Liver (tissue), 9 donors: ENCODE results near the gene E2F2. TPM values are rescaled to one million over a fixed set of nuclear protein-coding genes. Genes with fewer than 3 reads are reported as not detected.

Experiments used
- DNase-seq: peaks from one replicate; pipeline ENCODE4 v3.0.0-alpha.2; 2017; ENCODE audit warnings: low spot score
- H3K27ac ChIP-seq, 2 donors: one replicate each; pipeline ENCODE4 v1.7.0; 2013; ENCODE audit warnings: inconsistent platforms in 2 of 2, low read length in 2 of 2, control low read depth in 1 of 2, low read depth in 1 of 2, mild to moderate bottlenecking in 1 of 2
- H3K27me3 ChIP-seq, 4 donors: one replicate each; pipeline versions ENCODE4 v1.6.1 to v1.7.0; 2013; ENCODE audit warnings: low read length in 3 of 4, inconsistent platforms in 1 of 4, mild to moderate bottlenecking in 1 of 4, moderate library complexity in 1 of 4; ENCODE audit not compliant: control insufficient read depth in 4 of 4, insufficient read depth in 4 of 4
- H3K36me3 ChIP-seq, 4 donors: one replicate each; pipeline versions ENCODE4 v1.6.1 to v1.7.0; 2013; ENCODE audit warnings: low read length in 3 of 4, mild to moderate bottlenecking in 3 of 4, low read depth in 1 of 4, moderate library complexity in 1 of 4; ENCODE audit not compliant: control insufficient read depth in 4 of 4, insufficient read depth in 3 of 4
- H3K4me1 ChIP-seq, 4 donors: one replicate each; pipeline versions ENCODE4 v1.6.1 to v1.7.0; 2013; ENCODE audit warnings: low read length in 3 of 4, mild to moderate bottlenecking in 3 of 4, moderate library complexity in 1 of 4; ENCODE audit not compliant: control insufficient read depth in 4 of 4, insufficient read depth in 4 of 4
- H3K4me3 ChIP-seq, 3 donors: one replicate each; pipeline versions ENCODE4 v1.6.1 to v1.7.0; 2013; ENCODE audit warnings: low read length in 3 of 3, control low read depth in 1 of 3, low read depth in 1 of 3, mild to moderate bottlenecking in 1 of 3
- H3K9ac ChIP-seq, 2 donors: one replicate each; pipeline ENCODE4 v1.7.0; 2013; ENCODE audit warnings: low read length in 2 of 2, mild to moderate bottlenecking in 2 of 2, moderate library complexity in 2 of 2, control low read depth in 1 of 2, low read depth in 1 of 2
- H3K9me3 ChIP-seq, 4 donors: one replicate each; pipeline versions ENCODE4 v1.6.1 to v1.7.0; 2013; ENCODE audit warnings: low read length in 3 of 4; ENCODE audit not compliant: control insufficient read depth in 4 of 4
- EGR1 ChIP-seq, 2 donors: IDR thresholded peaks; 2 replicates each; pipeline ENCODE4 v1.6.1; 2016 to 2018; ENCODE audit warnings: antibody characterized with exemption in 2 of 2, low read depth in 2 of 2
- FOXA1 ChIP-seq: IDR thresholded peaks from 2 replicates; pipeline ENCODE4 v1.6.1; 2016; ENCODE audit warnings: antibody characterized with exemption
- FOXA2 ChIP-seq: IDR thresholded peaks from 2 replicates; pipeline ENCODE4 v1.6.1; 2016; ENCODE audit warnings: antibody characterized with exemption
- GABPA ChIP-seq, 2 donors: IDR thresholded peaks in 1 of 2; conservative IDR thresholded peaks in 1 of 2; 2 replicates each; pipeline ENCODE4 v1.6.1; 2016; ENCODE audit warnings: antibody characterized with exemption in 2 of 2, mild to moderate bottlenecking in 1 of 2, moderate library complexity in 1 of 2
- HNF4A ChIP-seq, 2 donors: conservative IDR thresholded peaks; 2 replicates each; pipeline ENCODE4 v1.6.1; 2016; ENCODE audit warnings: antibody characterized with exemption in 2 of 2, mild to moderate bottlenecking in 2 of 2
- HNF4G ChIP-seq: IDR thresholded peaks from 2 replicates; pipeline ENCODE4 v1.6.1; 2016; ENCODE audit warnings: antibody characterized with exemption
- JUND ChIP-seq, 2 donors: IDR thresholded peaks; 2 replicates each; pipeline ENCODE4 v1.6.1; 2016; ENCODE audit warnings: antibody characterized with exemption in 2 of 2
- NR2F2 ChIP-seq: IDR thresholded peaks from 2 replicates; pipeline ENCODE4 v1.6.1; 2016; ENCODE audit warnings: antibody characterized with exemption
- RAD21 ChIP-seq, 2 donors: IDR thresholded peaks; 2 replicates each; pipeline ENCODE4 v1.6.1; 2016; ENCODE audit warnings: antibody characterized with exemption in 2 of 2, mild to moderate bottlenecking in 2 of 2
- RXRA ChIP-seq, 2 donors: IDR thresholded peaks; 2 replicates each; pipeline ENCODE4 v1.6.1; 2017 to 2018; ENCODE audit warnings: antibody characterized with exemption in 2 of 2, mild to moderate bottlenecking in 1 of 2
- SP1 ChIP-seq: IDR thresholded peaks from 2 replicates; pipeline ENCODE4 v1.6.1; 2018; ENCODE audit warnings: antibody characterized with exemption, mild to moderate bottlenecking
- TAF1 ChIP-seq: conservative IDR thresholded peaks from 2 replicates; pipeline ENCODE4 v1.6.1; 2016; ENCODE audit warnings: antibody characterized with exemption, mild to moderate bottlenecking
- YY1 ChIP-seq: IDR thresholded peaks from 2 replicates; pipeline ENCODE4 v1.6.1; 2016; ENCODE audit warnings: antibody characterized with exemption, mild to moderate bottlenecking
- WGBS: extraction: QIAGEN DNeasy Blood & Tissue Kit; methylation state at CpG from one replicate; pipeline ENCODE4 v1.1.7; 2013; 5-methylcytosine and 5-hydroxymethylcytosine counted together
- polyA plus RNA-seq, 2 donors: library from polyadenylated mRNA; stranded (reverse) in 1 of 2; unstranded in 1 of 2; fragments of 200-250 nt in 1 of 2; fragments of >200 nt in 1 of 2; fragmentation: Nextera tagmentation in 1 of 2; extraction: Ambion mirVana in 1 of 2; gene quantifications; one replicate each; pipeline versions ENCODE4 v1.2.1 to v1.2.3, GENCODE V29; 2013 to 2015
- total RNA-seq, 2 donors: library from RNA; depleted of rRNA; stranded (reverse); fragments of >200 nt; gene quantifications; one replicate each; pipeline ENCODE4 v1.2.3, GENCODE V29; 2014
- TF ChIP-seq, protein P1 (sequence below): IDR thresholded peaks from 2 replicates; pipeline ENCODE4 v1.6.1; 2016; ENCODE audit warnings: antibody characterized with exemption
- TF ChIP-seq, protein P2 (sequence below): fragments of 150-350 bp; IDR thresholded peaks from 2 replicates; pipeline ENCODE4 v1.5.1; 2017; ENCODE audit warnings: improper control_type of control experiment, low read depth, low read length; ENCODE audit not compliant: missing input control
- TF ChIP-seq, protein P3 (sequence below): IDR thresholded peaks from 2 replicates; pipeline ENCODE4 v1.6.1; 2016; ENCODE audit warnings: antibody characterized with exemption
- TF ChIP-seq, protein P4 (sequence below): IDR thresholded peaks from 2 replicates; pipeline ENCODE4 v1.6.1; 2016; ENCODE audit warnings: antibody characterized with exemption
- TF ChIP-seq, protein P5 (sequence below): IDR thresholded peaks from 2 replicates; pipeline ENCODE4 v1.6.1; 2016; ENCODE audit warnings: antibody characterized with exemption, mild to moderate bottlenecking
- donor health status: healthy.
- donor health status: healthy.
- donor health status: healthy.
- donor health status: healthy.
- donor health status: healthy.

E2F2 gene
- total and polyA plus RNA-seq, 4 donors = 0.08 to 79.9 (median 0.44) TPM

DNA sequence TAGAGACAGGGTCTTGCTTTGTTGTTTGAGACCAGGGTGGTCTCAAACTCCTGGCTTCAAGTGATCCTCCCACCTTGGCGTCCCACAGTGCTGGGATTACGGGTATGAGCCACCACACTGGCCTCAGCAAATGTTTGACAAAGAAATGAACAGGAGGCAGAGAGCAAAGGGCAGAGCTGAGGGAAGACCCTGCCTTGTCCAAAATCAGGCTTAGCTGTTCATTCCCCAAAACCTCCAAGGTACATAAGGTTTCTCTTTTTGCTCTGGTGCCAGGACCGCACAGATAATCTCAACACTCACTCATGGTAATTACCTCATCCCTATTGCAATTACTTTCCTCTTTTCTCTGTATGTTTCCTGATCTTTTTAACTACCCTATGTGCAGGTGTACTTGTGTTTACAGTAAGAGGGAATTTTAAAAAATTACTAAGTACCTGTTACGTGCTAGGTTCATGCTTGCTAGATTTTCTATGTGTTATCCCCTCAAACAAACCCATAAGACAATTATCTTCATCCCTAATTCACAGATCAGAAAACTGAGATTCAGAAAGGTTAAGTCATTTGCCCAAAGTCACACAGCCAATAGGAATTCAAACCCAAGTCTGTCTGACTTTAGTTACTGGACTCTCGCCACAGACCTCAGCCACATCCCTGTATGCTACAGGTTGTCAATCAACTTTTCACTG is 58.5 kb downstream of the E2F2 start (continued):
- TF ChIP-seq RAD21 (IDR thresholded peaks at IDR 0.05) = peak in 1 of 2 donors; percentile 30
- TF ChIP-seq JUND (IDR thresholded peaks at IDR 0.05) = peak in 1 of 2 donors; percentile 15
- TF ChIP-seq YY1 = peak; percentile 10
- TF ChIP-seq HNF4G = peak; percentile 17
- TF ChIP-seq FOXA1 = no peak
- TF ChIP-seq HNF4A (conservative IDR thresholded peaks at IDR 0.05) = peak; percentile 63 to 75
- TF ChIP-seq, protein P1, sequence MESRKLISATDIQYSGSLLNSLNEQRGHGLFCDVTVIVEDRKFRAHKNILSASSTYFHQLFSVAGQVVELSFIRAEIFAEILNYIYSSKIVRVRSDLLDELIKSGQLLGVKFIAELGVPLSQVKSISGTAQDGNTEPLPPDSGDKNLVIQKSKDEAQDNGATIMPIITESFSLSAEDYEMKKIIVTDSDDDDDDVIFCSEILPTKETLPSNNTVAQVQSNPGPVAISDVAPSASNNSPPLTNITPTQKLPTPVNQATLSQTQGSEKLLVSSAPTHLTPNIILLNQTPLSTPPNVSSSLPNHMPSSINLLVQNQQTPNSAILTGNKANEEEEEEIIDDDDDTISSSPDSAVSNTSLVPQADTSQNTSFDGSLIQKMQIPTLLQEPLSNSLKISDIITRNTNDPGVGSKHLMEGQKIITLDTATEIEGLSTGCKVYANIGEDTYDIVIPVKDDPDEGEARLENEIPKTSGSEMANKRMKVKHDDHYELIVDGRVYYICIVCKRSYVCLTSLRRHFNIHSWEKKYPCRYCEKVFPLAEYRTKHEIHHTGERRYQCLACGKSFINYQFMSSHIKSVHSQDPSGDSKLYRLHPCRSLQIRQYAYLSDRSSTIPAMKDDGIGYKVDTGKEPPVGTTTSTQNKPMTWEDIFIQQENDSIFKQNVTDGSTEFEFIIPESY = no peak

DNA sequence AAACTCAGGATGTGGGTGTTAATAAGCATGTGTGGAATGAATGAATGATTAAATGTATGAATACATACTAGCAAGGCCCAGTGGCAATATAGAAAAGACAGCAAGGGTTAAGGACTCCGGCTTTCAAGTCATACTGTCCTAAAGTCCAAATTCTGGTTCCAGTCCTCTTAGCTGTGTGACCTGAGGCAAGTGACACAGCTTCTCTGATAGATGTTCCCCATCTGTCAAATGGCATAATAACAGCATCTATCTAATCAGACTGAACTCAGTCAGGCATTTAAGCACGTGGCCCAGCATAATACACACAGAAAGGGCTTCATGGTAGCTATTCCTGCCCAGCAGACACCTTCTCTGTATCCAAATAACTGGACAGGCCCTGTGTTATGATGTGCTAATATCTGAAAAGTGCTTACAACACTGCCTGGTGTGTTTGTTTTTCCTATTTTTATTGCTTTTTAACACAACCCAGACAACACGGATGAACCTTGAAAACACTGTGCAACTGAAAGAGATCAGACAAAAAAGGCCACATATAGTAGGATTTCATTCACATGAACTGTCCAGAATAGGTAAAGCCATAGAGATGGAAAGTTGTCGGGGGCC is 59.5 kb downstream of the E2F2 start:
- peak overlapping the region; percentile 60 to 85 for H3K27ac ChIP-seq

More for the DNA sequence above, 59.5 kb downstream of the E2F2 start:
- no peak for DNase-seq
- peak; percentile 32 for TF ChIP-seq SP1
- peak; percentile 32 for TF ChIP-seq FOXA2
- TF ChIP-seq FOXA1 = no peak
- TF ChIP-seq NR2F2 = no peak
- TF ChIP-seq, protein P2, sequence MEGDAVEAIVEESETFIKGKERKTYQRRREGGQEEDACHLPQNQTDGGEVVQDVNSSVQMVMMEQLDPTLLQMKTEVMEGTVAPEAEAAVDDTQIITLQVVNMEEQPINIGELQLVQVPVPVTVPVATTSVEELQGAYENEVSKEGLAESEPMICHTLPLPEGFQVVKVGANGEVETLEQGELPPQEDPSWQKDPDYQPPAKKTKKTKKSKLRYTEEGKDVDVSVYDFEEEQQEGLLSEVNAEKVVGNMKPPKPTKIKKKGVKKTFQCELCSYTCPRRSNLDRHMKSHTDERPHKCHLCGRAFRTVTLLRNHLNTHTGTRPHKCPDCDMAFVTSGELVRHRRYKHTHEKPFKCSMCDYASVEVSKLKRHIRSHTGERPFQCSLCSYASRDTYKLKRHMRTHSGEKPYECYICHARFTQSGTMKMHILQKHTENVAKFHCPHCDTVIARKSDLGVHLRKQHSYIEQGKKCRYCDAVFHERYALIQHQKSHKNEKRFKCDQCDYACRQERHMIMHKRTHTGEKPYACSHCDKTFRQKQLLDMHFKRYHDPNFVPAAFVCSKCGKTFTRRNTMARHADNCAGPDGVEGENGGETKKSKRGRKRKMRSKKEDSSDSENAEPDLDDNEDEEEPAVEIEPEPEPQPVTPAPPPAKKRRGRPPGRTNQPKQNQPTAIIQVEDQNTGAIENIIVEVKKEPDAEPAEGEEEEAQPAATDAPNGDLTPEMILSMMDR = no peak
- TF ChIP-seq, protein P1 = peak; percentile 29
- peak; percentile 46 to 74 for TF ChIP-seq RXRA (IDR thresholded peaks at IDR 0.05)
- no peak for TF ChIP-seq RAD21 (IDR thresholded peaks at IDR 0.05)
- no peak for TF ChIP-seq TAF1
- TF ChIP-seq GABPA (IDR thresholded peaks at IDR 0.05 in 1 of 2, conservative IDR thresholded peaks at IDR 0.05 in 1 of 2) = no peak
- no peak for TF ChIP-seq JUND (IDR thresholded peaks at IDR 0.05)
- TF ChIP-seq YY1 = peak; percentile 3
- peak in 1 of 2 donors; percentile 32 for TF ChIP-seq EGR1 (IDR thresholded peaks at IDR 0.05; ENCODE audit: low read depth in 2 of 2)
- TF ChIP-seq, protein P3, sequence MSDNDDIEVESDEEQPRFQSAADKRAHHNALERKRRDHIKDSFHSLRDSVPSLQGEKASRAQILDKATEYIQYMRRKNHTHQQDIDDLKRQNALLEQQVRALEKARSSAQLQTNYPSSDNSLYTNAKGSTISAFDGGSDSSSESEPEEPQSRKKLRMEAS = peak; percentile 62
- TF ChIP-seq, protein P4, sequence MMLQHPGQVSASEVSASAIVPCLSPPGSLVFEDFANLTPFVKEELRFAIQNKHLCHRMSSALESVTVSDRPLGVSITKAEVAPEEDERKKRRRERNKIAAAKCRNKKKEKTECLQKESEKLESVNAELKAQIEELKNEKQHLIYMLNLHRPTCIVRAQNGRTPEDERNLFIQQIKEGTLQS = no peak
- TF ChIP-seq HNF4A (conservative IDR thresholded peaks at IDR 0.05) = peak; percentile 47 to 51
- TF ChIP-seq, protein P5, sequence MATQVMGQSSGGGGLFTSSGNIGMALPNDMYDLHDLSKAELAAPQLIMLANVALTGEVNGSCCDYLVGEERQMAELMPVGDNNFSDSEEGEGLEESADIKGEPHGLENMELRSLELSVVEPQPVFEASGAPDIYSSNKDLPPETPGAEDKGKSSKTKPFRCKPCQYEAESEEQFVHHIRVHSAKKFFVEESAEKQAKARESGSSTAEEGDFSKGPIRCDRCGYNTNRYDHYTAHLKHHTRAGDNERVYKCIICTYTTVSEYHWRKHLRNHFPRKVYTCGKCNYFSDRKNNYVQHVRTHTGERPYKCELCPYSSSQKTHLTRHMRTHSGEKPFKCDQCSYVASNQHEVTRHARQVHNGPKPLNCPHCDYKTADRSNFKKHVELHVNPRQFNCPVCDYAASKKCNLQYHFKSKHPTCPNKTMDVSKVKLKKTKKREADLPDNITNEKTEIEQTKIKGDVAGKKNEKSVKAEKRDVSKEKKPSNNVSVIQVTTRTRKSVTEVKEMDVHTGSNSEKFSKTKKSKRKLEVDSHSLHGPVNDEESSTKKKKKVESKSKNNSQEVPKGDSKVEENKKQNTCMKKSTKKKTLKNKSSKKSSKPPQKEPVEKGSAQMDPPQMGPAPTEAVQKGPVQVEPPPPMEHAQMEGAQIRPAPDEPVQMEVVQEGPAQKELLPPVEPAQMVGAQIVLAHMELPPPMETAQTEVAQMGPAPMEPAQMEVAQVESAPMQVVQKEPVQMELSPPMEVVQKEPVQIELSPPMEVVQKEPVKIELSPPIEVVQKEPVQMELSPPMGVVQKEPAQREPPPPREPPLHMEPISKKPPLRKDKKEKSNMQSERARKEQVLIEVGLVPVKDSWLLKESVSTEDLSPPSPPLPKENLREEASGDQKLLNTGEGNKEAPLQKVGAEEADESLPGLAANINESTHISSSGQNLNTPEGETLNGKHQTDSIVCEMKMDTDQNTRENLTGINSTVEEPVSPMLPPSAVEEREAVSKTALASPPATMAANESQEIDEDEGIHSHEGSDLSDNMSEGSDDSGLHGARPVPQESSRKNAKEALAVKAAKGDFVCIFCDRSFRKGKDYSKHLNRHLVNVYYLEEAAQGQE = peak; percentile 14
- no peak for TF ChIP-seq HNF4G
- no peaks in the 10 kb centered on the region for H3K9me3 ChIP-seq
- no peak overlapping the region for H3K4me3 ChIP-seq
- WGBS = 42% methylated on average over 4 of the region's 4 CpGs
- no peaks in the 10 kb centered on the region for H3K36me3 ChIP-seq
- H3K4me1 ChIP-seq = peaks cover 15 to 55% (median 46%) of the 10 kb centered on the region in 4 donors
- H3K27me3 ChIP-seq = no peaks in the 10 kb centered on the region
- no peak overlapping the region for H3K9ac ChIP-seq
